ENCODE data around the gene MON2.

Gene MON2

DNA sequence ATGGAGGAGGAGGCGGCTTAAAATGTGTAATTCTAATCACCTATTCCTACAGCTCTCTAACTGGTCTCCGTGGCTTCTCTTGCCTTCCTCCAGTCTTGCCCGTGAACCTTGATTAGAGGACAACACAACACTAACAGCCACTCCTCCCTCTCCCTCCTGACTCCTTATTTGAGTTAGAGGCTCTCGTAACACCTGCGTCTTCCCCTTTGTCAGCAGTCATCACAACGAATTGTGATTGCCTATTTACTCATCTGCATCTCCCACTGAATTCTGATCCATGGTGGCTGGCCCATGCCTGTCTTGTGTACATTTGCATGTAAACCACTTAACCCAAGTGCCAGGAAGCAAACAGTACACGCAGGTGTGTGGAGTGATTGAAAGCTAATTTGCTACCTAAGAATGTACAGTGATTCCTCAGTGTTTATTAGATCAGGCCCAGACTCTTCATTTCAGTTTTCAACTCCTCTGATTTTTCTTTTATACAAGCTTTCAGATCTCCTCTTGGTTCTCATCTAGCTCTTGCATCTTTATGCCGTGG is 154.5 kb downstream of the MON2 start:
- peak; percentile 92 for DNase-seq

DNA sequence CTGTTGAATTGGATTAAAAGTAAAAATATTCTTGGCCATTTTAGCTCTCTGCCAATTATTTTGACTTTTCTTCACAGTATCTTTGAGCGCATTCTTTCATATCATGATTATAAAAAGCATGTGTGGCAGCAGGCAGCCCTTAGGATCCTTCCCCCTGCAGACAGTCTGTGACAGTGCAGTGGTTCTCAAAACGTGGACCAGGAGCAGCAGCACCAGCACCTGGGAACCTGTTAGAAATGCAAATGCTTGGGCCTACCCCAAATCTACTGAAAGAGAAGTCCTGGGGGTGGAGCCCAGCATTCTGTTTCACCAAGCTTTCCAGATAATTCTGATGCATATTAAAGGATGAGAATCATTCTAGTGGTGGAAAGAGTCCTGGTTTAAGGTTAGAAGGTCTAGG is 155.6 kb downstream of the MON2 start:
- no peak for DNase-seq

DNA sequence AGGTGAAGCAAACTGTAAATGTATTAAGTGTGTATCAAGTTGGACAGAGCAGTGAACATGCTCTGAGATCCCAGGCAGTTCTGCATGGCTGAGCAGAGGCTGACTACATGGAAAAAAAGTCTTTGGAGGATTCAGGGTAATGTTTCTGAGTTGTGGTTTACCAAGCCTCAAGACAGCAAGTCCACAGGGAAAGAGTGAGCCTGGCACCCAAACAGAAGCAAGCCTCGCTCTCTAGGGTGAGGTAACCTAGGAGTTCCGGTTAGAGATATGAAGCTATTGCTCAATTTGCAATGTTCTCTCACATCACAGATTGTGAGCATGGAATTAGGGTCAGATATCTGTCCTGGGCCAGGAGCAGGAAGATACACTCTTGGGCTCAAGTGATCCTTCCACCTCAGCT is 158.6 kb downstream of the MON2 start:
- no peak for DNase-seq

DNA sequence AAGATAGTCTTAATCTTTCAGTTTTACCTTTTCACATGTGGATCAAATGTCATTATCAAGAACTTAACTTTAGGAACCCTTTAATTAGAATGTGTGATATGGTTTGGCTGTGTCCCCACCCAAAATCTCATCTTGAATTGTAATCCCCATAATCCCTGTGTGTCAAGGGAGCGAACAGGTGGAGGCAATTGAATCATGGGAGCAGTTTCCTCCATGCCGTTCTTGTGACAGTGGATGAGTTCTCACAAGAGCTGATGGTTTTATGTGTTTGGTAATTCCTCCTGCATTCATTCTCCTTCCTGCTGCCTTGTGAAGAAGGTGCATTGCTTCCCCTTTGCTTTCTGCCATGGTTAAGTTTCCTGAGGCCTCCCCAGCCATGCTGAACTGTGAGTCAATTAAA is 160.6 kb downstream of the MON2 start:
- DNase-seq = no peak

DNA sequence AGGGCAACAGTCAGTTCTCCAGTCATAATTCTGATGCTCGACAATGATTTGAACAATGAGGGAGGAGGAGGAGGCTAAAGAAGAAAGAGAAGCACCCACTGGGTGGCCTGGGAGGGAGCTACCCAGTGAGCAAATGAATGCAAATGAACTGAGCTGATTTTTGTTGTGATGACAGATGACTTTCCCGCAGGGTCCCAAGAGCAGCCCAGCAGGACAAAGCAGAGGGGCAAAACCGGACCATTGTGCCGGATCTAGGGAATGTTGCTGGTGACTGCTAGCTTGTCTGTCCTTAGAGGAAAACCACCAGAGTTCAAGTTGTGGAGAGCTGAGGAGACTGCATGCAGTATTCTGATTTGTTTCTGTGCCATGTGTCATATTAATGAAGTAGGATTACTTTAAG is 162.8 kb downstream of the MON2 start:
- DNase-seq = no peak

DNA sequence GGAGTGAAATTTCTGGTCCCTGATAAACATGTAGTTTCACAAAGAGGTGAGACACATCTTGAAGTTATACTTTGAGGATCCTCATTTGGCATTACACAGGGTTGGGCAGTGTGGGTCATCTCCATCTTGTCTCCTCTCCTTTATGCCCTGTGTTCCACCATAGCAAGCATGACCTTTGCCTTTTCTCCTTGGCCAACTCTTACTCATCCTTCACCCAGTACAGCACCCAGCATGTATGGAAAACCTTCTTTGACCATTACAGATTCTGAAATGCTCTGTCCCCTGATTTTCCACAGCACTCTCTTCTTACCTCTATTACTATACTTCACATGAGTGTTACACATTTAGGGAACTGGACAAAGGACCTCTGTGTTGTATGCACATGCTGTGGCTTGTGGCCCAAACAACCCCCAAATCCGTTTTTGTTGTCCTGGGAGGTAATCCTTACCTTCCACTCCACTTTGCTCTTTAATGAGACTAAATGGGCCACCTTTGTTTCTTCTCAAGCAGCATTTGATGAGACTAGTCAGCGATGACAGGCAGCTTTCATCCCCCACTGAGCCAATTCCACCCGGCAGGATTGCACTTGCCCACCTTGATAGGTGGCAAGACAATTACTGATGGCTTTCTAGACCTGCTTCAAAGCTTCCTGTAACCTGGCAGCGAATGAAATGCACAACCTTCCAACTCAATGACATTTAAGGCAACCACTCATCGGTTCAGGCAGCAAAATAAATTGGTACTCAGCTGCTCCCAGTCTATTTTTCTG is 163.5 kb downstream of the MON2 start:
- DNase-seq = peak; percentile 85

DNA sequence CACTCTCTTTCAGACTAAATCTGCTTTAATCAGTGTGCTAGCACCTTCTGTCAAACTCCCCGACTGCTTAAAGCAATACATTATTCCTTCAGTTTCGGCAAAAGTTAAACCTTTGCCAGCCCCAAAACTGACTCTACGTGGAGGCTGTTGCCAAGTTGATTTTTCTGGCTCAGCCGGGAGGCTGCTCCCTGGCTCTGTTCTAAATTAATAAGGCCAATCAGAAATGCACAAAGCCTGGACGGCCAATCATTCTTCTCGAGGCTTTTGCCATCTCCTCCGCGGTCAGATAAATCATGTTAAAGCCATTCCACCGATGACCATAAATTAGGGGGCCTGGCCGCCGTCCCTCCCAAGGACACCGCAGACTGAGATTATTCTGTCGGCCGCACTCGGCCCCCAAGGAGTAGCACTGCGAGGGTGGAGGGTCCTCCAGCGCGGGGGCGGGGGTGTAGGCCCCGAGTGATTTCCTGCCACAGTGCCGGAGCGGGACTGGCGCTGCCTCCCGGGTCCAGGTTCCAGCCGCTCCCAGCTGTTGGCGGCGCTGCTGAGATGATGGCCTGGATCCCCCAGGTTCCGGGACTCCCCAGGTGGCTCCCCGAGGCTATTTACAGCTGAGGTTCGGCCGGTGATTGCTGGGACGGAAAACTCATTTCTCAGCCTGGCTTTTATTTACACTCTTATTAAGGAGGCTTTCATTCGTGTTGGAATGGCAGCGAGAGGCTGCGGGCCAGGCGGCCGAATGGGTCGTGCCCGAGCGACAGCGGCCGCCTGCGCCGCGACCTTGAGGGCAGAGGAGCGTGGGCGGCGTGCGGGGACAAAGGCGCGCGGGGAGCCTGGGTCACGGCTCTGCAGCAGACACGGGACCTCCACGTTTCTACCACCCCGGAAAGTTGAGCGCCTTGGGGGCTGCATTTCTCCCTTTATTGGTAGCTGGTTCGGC is 165.1 kb downstream of the MON2 start:
- DNase-seq = peak; percentile 82

DNA sequence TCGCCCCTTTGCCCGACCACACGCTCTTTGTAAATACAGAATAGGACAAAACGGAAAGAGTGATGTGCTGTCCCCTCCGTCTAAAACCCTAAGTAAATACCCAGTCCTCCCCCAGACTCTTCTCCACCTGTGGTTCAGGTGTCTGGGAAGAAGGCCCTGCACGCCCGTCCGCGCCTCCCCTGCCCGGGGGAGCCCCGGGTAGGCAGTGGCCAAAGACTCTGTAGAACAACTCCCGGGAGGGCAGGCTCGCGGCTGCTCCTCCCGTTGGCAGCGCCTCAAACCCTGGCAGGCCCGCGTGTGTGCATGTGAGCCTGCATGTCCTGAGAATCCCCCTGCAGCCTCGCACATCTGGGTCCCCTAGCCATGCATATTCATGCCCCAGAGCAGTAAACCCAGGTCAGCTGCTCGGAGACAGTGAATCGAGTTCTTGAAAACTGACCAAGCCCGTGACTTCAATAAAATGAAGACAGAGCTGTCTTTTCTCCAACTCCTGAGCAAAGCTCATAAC is 165.8 kb downstream of the MON2 start:
- peak; percentile 56 for DNase-seq

DNA sequence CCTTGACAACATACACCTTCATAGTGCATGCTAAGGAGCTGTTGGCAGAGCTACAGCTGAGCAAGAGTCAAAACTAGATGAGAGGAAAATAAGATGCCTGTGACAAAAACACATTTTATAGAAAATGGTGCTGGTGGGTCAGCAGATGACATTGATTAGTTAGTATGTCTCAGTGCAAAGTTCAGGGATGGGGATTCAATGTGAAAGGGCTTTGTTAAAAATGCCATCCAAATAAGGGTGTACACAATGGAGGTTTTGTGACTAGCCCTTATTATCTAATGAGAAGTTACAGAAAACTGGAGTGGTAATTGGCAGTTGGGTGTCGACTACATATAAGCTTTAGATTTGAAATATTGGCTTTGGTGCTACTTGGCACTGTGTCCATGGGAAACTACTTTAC is 169.0 kb downstream of the MON2 start:
- no peak for DNase-seq

DNA sequence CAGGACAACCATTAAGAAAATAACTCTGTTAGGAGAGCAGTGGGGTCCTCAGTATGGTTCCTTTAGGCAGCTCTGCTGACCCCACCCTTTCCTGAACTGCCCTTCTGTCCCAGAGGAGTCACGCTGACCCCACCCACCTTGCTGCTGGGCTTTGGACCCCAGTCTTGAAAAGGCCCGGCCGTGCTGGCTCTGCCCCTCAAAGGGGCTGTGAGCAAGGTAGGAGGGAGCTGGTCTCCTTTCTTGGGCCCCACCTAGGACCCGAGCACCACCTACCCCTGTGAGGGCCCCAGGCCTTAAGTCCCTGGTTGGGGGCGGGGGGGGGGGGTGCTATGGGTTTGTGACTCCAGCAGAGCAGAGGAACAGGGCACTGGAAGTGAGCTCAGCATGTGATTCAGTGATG is 171.1 kb downstream of the MON2 start:
- DNase-seq = no peak

DNA sequence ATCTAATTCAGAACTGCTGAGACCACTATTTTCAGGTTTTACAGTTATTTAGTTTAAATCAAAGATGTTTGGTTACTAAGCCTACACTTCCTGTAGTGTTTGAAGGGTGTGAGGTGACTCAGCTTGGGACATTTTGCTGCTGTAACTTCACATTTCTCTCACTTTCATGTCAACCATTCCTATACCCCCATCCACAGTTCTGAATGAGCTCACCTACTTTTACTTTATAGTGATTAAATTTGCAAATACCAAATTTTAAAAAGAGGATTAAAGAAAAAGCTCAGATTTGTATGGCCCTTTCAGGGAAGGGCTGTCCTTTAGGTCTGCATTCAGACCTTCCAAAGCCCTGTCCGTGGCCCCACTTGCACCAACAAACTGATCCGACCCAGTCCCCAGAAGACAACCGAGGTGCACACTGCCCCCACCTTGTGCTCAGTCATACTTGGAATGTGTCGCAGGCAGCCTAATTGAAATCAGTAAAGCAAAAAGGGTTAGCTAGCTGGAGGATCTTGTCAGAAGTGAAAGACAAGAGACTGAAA is 174.4 kb downstream of the MON2 start:
- no peak for DNase-seq

DNA sequence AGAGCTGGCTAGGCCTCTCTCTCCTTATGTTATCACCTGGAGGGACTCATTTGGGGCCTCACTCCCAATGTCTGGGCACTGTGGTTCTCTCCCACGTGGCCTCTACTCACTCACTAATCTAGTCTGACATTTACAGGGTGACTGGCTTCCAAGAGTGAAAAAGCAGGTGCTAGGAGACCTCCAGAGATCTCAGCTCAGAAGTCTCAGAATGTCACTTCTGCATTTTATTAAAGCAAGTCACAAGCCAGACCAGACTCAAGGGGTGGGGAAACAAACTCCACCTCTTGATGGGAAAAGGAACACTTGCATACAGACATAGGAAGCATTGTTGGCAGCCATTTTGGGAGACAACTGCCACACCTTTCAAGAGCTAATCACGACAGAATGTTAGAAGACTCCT is 175.9 kb downstream of the MON2 start:
- no peak for DNase-seq

DNA sequence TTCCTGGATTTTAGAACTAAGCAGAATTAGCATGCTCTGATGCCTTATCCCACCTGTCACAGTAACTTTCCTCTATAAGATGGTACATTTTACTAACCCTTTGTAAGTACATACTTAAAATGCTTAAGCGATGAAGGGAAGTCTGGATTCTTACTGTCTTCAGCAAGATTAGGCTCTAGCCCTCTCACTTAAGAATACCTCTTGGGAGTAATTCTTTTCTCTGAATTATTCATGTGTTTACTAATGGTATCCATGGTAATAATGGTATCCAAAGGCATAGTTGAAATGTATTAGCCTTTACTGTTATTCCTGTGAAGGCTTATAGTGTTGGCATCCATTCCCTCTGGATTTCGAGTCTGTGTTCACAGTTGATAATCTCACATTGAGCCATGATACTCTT is 176.9 kb downstream of the MON2 start:
- no peak for DNase-seq

DNA sequence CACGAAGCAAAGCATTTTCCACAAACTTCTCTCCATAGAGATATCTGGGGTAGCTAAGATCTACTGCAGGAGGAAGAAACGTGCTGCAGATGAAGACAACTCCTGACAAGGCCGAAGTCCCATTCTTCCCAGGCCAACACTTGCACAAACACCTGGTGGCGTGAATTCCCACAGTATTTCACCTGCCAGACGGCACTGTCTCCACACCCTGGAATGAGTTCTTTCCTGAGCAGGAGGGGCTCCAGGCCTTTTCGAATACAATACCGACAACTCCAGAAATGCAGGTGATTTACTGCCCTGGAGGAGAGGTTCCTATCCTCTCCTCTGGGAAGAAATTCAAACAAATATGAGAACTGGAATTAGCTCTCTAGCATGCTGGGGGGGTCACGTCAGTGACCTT is 179.9 kb downstream of the MON2 start:
- DNase-seq = no peak

DNA sequence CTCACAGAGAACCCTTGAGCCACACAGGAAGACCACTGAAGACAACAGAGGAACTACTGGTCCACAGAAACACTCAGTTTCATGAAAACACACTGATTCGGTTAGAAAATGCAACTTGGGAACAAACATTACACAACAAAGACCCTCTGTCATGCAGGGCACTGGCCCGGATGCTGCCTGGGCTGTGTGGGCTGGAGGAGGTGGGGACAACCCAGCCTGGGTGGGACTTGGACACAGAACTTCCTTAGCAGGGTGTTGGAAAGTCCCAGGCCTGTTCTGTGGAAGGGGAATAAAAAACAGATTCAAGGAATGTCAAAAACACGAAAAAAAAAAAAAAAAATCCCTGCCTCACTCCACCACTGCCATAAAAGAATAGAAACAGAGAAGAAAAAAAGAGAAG is 181.0 kb downstream of the MON2 start:
- no peak for DNase-seq

DNA sequence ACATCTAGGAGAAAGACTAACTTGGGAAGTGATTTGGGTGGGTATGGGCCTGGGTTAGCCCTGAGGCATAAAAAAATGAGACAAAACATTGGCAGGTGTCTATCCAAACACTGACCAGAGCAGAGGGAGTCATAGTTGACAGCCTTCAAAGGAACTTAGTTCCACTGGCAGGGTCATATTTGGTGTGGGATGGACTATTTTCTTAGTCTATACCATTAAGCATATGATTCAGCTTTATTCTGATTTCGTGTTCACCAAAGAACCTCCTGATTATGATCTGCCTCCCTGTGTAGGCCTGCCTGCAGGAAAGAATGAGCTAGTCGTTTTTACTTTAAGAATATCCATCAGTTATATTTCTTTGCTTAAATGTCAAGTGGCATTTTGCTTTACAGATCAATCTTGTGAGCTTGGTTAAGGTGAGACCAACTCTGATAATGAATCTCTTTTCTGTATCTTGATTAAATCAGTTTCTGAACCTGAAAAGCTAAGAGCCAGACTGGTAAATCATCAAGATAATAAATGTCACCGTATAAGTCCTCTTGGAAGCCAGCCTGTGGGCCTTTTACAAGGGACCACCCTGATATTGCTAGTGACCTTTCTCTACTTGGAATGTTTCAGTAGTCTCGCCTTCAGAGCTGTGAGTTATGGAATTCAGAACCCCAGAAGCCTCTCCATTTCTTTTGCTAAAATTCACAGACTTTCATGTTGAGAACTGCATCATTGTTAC is 182.9 kb downstream of the MON2 start:
- no peak for DNase-seq

All from NCI-H345 (cell line).